ENCODE data around the gene DNASE1L2. TPM values are rescaled to one million over a fixed set of nuclear protein-coding genes. Genes with fewer than 3 reads are reported as not detected.

Gene DNASE1L2
- total and polyA plus RNA-seq, 10 of the 15 experiments (the other 5 are each of a cell fraction or from before 2014, with no cell fraction given) = 0.06 to 1.5 (median 0.29) TPM

- TF ChIP-seq NR2C2 (IDR thresholded peaks at IDR 0.05; ENCODE audit: borderline replicate concordance, control insufficient read depth, insufficient read length, low read depth) = no peak
- TF ChIP-seq FOXK2 (IDR thresholded peaks at IDR 0.05) = no peak
- TF ChIP-seq TCF7 (IDR thresholded peaks at IDR 0.05; ENCODE audit: borderline replicate concordance) = no peak
- no peak for TF ChIP-seq MXI1 (IDR thresholded peaks at IDR 0.05; ENCODE audit: low read depth, low read length)
- no peak for TF ChIP-seq BCL3 (IDR thresholded peaks at IDR 0.05; ENCODE audit: borderline replicate concordance, insufficient read depth, low read depth, low read length, poor library complexity, severe bottlenecking)
- no peak for TF ChIP-seq CREM (IDR thresholded peaks at IDR 0.05; ENCODE audit: low read depth)
- no peak for TF ChIP-seq SPI1 (IDR thresholded peaks at IDR 0.05; ENCODE audit: borderline replicate concordance, insufficient read depth, low read depth, low read length)
Observed at GRCh38 chr16:2284001-2284770, 47.9 kb downstream of the DNASE1L2 start (continued).

GRCh38 chr16:2284797-2285576 is 48.7 kb downstream of the DNASE1L2 start:
- in situ Hi-C loops (cut with MboI) (no loop called here), intact Hi-C loops (cut with micrococcal nuclease; ENCODE audit: unreplicated experiment) (no loop called here)
- no peak overlapping the region for H3K4me2 ChIP-seq (ENCODE audit: control insufficient read depth, insufficient read depth)
- H3K36me3 ChIP-seq (ENCODE audit: control insufficient read depth in 2 of 2, insufficient read depth in 2 of 2, low read length in 1 of 2) = no peaks in the 10 kb centered on the region
- H3K4me3 ChIP-seq = no peak overlapping the region
- no peak overlapping the region for H3K9ac ChIP-seq (ENCODE audit: control insufficient read depth, insufficient read depth, low read length)
- FAIRE-seq (no peak), ATAC-seq (no peak), DNase-seq (ENCODE audit: low read depth, low spot score) (no peak)
- no peak overlapping the region for H3K27ac ChIP-seq (ENCODE audit: control insufficient read depth, insufficient read depth)
- 79% methylated on average over 35 of the region's 35 CpGs for WGBS (ENCODE audit: insufficient coverage, insufficient replicate concordance, low lambda C conversion rate, missing lambda C conversion rate)
- CTCF ChIA-PET = no interaction called here
- H3K4me1 ChIP-seq (ENCODE audit: control insufficient read depth, insufficient read depth, low read length) = no peaks in the 10 kb centered on the region
- no peaks in the 10 kb centered on the region; a peak in 1 of 4 replicates for H3K27me3 ChIP-seq (replicated peaks in 1 of 2; ENCODE audit: control insufficient read depth in 2 of 2, insufficient read depth in 2 of 2, low read length in 1 of 2)
- POLR2A ChIA-PET = interaction anchor here (0.8 kb wide), 1 partner anchor 9 kb away, joined by 3 read pairs; no protein-coding TSS in a partner anchor
- H4K20me1 ChIP-seq (ENCODE audit: control insufficient read depth, insufficient read depth) = no peaks in the 10 kb centered on the region
- no peak overlapping the region for H2AFZ ChIP-seq (ENCODE audit: control insufficient read depth, low read depth, low read length)
- SMC1A ChIA-PET (ENCODE audit: uncharacterized antibody, unreplicated experiment) = no interaction called here
- no peaks in the 10 kb centered on the region for H3K79me2 ChIP-seq (ENCODE audit: control insufficient read depth, insufficient read depth, low read length)
- BruUV-seq (replicated peaks) = no TSS peak
- RAD21 ChIA-PET (ENCODE audit: unreplicated experiment) = no interaction called here
- no peaks in the 10 kb centered on the region for H3K9me3 ChIP-seq (replicated peaks; ENCODE audit: control insufficient read depth, insufficient read depth, low read length)
- TF ChIP-seq ESRRA (IDR thresholded peaks at IDR 0.05; ENCODE audit: low read length) = no peak
- no peak for TF ChIP-seq NR2F1 (conservative IDR thresholded peaks at IDR 0.05)
- TF ChIP-seq E2F8 (IDR thresholded peaks at IDR 0.05; ENCODE audit: low read depth, partially characterized antibody) = no peak
- TF ChIP-seq FOXK2 (IDR thresholded peaks at IDR 0.05) = no peak
- TF ChIP-seq TCF3 (IDR thresholded peaks at IDR 0.05; ENCODE audit: borderline replicate concordance, insufficient read depth, low read depth, low read length) = no peak
- TF ChIP-seq CREM (IDR thresholded peaks at IDR 0.05; ENCODE audit: low read depth) = no peak
- TF ChIP-seq BACH1 (IDR thresholded peaks at IDR 0.05; ENCODE audit: borderline replicate concordance) = no peak
- no peak for TF ChIP-seq PAX8 (IDR thresholded peaks at IDR 0.05)
- no peak for TF ChIP-seq CEBPB (IDR thresholded peaks at IDR 0.05; ENCODE audit: borderline replicate concordance in 1 of 2, low read depth in 2 of 2, low read length in 2 of 2)

All from GM12878 (cell line).